ENCODE results near the gene LBR.

DNA sequence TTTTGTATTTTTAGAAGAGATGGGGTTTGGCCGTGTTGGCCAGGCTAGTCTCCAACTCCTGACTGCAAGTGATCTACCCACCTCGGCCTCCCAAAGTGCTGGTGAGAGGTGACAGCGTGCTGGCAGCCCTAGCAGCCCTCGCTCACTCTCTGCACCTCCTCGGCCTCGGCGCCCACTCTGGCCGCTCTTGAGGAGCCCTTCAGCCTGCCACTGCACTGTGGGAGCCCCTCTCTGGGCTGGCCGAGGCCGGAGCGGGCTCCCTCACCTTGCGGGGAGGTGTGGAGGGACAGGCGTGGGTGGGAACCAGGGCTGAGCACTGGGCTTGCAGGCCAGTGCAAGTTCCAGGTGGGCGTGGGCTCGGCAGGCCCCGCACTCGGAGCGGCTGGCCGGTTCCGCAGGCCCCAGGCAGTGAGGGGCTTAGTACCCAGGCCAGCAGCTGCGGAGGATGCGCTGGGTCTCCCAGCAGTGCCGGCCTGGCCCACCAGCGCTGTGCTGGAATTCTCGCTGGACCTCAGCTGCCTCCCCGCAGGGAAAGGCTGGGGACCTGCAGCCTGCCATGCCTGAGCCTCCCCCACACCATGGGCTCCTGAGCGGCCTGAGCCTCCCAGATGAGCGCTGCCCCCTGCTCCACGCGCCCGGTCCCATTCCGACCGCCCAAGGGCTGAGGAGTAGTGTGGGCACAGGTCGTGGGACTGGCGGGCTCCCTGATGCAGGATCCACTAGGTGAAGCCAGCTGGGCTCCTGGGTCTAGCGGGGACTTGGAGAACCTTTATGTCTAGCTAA is 3.4 kb upstream of the LBR start:
- TF ChIP-seq, protein P1, sequence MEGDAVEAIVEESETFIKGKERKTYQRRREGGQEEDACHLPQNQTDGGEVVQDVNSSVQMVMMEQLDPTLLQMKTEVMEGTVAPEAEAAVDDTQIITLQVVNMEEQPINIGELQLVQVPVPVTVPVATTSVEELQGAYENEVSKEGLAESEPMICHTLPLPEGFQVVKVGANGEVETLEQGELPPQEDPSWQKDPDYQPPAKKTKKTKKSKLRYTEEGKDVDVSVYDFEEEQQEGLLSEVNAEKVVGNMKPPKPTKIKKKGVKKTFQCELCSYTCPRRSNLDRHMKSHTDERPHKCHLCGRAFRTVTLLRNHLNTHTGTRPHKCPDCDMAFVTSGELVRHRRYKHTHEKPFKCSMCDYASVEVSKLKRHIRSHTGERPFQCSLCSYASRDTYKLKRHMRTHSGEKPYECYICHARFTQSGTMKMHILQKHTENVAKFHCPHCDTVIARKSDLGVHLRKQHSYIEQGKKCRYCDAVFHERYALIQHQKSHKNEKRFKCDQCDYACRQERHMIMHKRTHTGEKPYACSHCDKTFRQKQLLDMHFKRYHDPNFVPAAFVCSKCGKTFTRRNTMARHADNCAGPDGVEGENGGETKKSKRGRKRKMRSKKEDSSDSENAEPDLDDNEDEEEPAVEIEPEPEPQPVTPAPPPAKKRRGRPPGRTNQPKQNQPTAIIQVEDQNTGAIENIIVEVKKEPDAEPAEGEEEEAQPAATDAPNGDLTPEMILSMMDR (IDR thresholded peaks at IDR 0.05): no peak
- no peak for TF ChIP-seq POLR2A (IDR thresholded peaks at IDR 0.05)

All from heart left ventricle (tissue), 13 donors.